ENCODE measurements around the gene OR2AT4. TPM values are rescaled to one million over a fixed set of nuclear protein-coding genes. Genes with fewer than 3 reads are reported as not detected.
"Not testable (repeated sequence)": the region's sequence is repeated elsewhere in the genome, so short reads cannot be mapped to it uniquely, and the experiment has no call there.

The OR2AT4 gene
- total RNA-seq, 1 experiment from 2014 or later: not detected

DNA sequence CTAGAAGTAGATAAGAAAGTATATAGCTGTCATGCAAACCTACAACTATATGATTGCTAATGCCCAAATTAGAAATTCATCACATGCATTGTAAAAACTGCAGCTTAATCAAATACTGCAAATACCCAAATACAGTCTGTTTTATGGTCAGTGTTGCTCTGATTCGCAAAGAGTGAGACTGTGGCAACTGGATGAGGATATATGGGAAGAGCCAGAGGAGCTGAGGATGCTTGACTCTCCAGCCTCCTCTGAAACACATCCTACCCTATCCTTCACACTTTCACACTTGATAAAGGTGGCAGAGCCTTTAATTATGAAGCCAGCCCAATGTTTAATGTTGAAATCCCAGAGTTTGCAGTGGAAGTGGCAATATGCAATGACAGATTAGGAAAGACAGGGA is 21.9 kb upstream of the OR2AT4 start:
- Histone ChIP-seq H3K36me3 (replicated peaks; ENCODE audit: control insufficient read depth, insufficient read depth, low read length) (no peaks in the 10 kb centered on the region), H3K4me3 (ENCODE audit: insufficient read depth, low read depth, low read length) (no peak overlapping the region), H3K27me3 (ENCODE audit: control insufficient read depth, insufficient read depth, low read length) (no peaks in the 10 kb centered on the region)
- no peak for DNase-seq

DNA sequence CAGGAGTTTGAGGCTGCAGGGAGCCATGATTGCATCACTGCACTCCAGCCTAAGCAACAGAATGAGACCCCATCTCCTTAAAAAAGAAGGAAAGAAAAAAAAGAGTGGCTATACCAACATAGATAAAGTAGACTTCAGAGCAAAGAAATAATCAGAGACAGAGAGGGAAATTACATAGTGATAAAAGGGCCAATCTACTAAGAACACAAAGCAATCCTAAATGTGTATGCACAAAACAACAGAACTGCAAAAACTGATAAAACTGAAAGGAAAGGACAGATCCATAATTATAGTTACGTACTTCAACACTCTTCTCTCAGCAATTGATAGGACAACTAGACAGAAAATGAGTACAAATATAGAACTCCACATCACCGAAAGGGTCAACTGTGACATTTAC is 17.8 kb upstream of the OR2AT4 start:
- H3K27me3 ChIP-seq (ENCODE audit: control insufficient read depth, insufficient read depth, low read length): no peaks in the 10 kb centered on the region
- no peak overlapping the region for H3K4me3 ChIP-seq (ENCODE audit: insufficient read depth, low read depth, low read length)
- no peak for DNase-seq
- no peaks in the 10 kb centered on the region for H3K36me3 ChIP-seq (replicated peaks; ENCODE audit: control insufficient read depth, insufficient read depth, low read length)

DNA sequence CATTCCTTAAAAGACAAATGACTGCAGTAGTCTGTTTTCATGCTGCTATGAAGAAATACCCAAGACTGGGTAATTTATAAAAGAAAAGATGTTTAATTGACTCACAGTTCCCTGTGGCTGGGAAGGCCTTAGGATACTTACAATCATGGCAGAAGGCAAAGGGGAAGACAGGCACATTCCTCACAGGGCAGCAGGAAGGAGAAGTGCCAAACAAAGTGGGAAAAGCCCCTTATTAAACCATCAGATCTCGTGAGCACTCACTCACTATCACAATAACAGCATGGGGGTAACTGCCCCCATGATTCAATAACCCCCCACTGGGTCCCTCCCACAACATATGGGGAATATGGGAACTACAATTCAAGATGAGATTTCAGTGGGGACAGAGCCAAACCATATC is 16.4 kb upstream of the OR2AT4 start:
- Histone ChIP-seq H3K4me3 (ENCODE audit: insufficient read depth, low read depth, low read length) (no peak overlapping the region), H3K36me3 (replicated peaks; ENCODE audit: control insufficient read depth, insufficient read depth, low read length) (no peaks in the 10 kb centered on the region), H3K27me3 (ENCODE audit: control insufficient read depth, insufficient read depth, low read length) (no peaks in the 10 kb centered on the region)
- no peak for DNase-seq

DNA sequence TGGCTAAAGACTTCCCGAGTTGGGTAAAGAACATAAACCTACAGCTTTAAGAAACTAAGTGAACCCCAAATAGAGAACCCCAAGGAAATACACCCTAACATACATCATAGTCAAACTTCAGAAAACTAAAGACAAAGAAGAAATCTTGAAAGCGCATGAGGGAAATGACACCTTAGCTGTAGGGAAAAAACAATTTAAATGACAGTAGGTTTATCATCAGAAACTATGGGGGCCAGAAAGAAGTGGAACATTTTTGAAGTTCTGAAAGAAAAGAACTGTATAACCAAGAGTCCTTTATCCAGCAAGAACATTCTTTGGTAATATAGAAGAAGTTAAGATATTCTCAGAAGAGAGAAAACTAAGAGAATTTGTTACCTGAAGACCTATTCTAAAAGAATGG is 15.5 kb upstream of the OR2AT4 start:
- no peaks in the 10 kb centered on the region for H3K36me3 ChIP-seq (replicated peaks; ENCODE audit: control insufficient read depth, insufficient read depth, low read length)
- H3K27me3 ChIP-seq (ENCODE audit: control insufficient read depth, insufficient read depth, low read length): no peaks in the 10 kb centered on the region
- no peak overlapping the region for H3K4me3 ChIP-seq (ENCODE audit: insufficient read depth, low read depth, low read length)
- DNase-seq: no peak

DNA sequence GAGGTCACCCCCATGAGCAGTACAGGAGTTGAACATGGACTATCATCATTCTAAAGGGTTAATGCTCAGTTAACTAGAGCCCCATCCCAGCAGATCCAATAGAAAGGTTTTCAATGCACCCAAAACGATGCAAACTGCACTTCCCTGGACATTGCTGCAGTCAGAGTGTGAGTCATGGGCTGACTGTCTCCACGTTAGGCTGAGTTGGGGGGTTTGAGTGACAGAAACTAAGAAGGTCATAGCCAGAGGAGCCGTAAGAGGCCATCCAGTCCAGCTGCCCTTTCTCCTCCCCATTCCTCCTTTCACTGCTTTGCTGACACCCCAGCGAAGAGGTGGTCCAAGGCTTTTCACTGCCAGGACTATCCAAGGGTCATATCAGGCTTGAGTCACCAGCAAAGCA is 10.5 kb upstream of the OR2AT4 start:
- DNase-seq: no peak
- Histone ChIP-seq H3K4me3 (ENCODE audit: insufficient read depth, low read depth, low read length) (no peak overlapping the region), H3K27me3 (ENCODE audit: control insufficient read depth, insufficient read depth, low read length) (no peaks in the 10 kb centered on the region), H3K36me3 (replicated peaks; ENCODE audit: control insufficient read depth, insufficient read depth, low read length) (no peaks in the 10 kb centered on the region)

DNA sequence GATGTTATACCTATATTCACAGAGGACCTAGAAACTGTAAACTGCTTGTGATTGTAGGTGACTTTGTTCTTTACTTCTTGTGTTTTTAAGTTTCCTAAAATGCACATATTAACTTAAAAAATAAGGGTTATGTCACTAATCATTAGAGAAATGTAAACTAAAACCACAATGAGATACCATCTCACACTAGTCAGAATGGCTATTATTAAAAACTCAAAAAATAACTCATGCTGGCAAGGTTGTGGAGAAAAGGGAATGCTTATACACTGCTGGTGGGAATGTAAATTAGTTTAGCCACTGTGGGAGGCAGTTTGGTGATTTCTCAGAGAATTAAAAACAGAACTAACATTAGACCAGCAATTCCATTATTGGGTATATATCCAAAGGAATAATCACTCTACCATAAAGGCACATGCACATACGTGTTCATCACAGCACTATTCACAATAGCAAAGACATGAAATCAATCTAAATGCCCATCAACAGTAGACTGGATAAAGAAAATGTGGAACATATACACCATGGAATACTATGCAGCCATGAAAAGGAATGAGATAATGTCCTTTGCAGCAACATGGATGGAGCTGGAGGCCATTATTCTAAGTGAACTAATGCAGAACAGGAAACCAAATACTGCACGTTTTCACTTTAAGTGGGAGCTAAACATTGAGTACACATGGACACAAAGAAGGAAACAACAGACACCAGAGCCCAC is 9.4 kb upstream of the OR2AT4 start:
- not testable (repeated sequence) for DNase-seq; H3K36me3 ChIP-seq (replicated peaks; ENCODE audit: control insufficient read depth, insufficient read depth, low read length); H3K4me3 ChIP-seq (ENCODE audit: insufficient read depth, low read depth, low read length); H3K27me3 ChIP-seq (ENCODE audit: control insufficient read depth, insufficient read depth, low read length)

DNA sequence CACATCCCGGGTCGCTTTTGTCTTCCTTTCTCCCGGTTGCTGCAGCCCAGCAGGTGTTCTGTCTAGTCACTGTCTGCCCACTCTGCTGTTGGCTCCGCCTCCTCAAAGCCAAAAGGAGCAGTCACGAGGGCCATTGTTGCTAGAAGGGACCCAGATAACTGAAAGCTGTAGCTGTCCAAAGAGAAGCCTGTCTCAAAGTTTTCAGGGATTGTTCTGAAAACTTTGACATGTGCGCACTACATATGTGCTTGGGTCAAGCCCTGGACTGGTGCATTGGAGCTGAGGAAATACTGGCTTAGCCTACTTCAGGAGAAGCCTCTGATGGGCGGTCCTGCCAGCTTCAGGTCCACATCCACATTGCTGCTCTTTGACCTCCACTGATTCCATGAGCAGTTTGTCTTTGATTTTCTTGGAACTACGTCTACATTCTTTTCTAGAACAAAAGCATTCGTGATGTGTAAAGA is 8.8 kb upstream of the OR2AT4 start:
- no peaks in the 10 kb centered on the region for H3K36me3 ChIP-seq (replicated peaks; ENCODE audit: control insufficient read depth, insufficient read depth, low read length)

DNA sequence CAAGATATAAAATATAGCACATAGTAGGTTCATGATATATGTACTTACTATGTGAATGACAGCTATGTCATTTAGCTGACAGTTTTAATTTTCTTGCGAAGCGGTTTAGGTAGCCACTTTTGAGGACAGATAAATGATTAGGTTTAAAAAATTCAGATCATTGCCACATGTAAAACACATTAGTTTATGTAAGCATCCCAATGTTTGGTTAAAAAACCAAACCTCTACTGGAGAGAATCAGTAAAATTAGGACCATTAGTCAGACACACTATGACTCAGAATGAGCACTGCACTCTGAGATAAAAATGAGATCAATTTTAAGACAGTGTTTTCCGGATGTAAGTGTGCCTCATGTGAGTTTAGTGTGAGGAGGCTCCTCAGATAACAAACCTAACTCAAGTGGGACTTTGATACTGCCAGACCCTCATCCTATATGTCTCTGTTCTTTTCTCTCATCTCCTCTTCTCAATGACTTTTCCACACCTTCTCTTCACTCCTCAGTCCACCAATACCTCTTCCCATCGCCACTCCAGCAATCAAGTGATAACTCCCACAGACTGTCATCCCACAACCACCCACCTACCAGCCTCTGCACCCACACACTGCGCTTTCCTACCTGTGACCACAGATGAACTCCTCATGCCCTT is 6.8 kb upstream of the OR2AT4 start:
- H3K27me3 ChIP-seq (ENCODE audit: control insufficient read depth, insufficient read depth, low read length): no peaks in the 10 kb centered on the region
- H3K4me3 ChIP-seq (ENCODE audit: insufficient read depth, low read depth, low read length): no peak overlapping the region
- H3K36me3 ChIP-seq (replicated peaks; ENCODE audit: control insufficient read depth, insufficient read depth, low read length): no peaks in the 10 kb centered on the region
- no peak for DNase-seq

More for the DNA sequence above, 8.8 kb upstream of the OR2AT4 start:
- H3K27me3 ChIP-seq (ENCODE audit: control insufficient read depth, insufficient read depth, low read length): no peaks in the 10 kb centered on the region
- DNase-seq: peak; percentile 59
- no peak overlapping the region for H3K4me3 ChIP-seq (ENCODE audit: insufficient read depth, low read depth, low read length)

DNA sequence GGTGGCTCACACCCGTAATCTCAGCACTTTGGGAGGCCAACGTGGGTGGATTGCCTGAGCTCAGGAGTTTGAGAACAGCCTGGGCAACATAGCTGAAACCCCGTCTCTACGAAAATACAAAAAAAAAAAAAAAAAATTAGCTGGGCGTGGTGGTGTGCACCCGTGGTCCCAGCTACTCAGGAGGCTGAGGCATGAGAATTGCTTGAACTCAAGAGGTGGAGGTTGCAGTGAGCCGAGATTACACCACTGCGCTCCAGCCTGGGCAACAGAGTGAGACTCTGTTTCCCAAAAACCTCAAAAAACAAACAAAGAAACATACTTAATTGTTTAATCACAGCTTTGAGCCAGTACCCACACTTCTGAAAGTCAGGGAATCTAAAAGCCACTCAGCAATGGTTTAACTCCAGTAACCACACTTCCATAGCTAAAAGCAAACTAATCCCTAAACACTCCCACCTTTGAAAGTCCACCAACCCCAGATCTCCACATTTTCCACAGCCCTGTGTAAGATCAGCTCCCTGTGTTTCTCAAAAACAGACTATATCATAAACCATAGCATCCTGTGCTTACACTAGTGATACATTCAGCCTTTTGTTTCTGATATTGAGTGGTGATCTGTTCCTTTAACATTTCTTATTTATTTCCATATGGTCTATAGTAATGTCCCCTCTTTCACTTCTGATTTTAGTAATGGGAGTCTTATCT is 4.9 kb upstream of the OR2AT4 start:
- H3K36me3 ChIP-seq (replicated peaks; ENCODE audit: control insufficient read depth, insufficient read depth, low read length): no peaks in the 10 kb centered on the region
- no peak overlapping the region for H3K4me3 ChIP-seq (ENCODE audit: insufficient read depth, low read depth, low read length)
- DNase-seq: no peak
- no peaks in the 10 kb centered on the region for H3K27me3 ChIP-seq (ENCODE audit: control insufficient read depth, insufficient read depth, low read length)

DNA sequence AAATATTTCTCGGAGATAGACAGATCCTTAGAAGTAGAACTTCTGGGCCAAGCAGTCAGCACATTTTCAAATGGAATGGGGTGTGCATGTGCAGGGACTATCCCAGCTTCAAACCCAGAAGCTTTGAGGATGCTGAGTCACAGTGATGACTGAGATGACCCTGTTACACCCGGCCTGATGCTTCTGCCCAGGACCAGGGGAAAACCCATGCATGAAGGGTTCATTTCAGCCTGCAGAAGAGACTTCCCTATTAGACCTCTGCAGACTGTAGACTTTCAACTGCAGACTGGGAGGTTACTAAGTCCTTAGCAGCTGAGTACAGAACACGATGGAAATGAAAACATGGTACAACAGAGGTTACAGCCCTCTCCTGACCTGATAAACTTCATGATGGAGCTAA is 3.6 kb upstream of the OR2AT4 start:
- no peak overlapping the region for H3K4me3 ChIP-seq (ENCODE audit: insufficient read depth, low read depth, low read length)

DNA sequence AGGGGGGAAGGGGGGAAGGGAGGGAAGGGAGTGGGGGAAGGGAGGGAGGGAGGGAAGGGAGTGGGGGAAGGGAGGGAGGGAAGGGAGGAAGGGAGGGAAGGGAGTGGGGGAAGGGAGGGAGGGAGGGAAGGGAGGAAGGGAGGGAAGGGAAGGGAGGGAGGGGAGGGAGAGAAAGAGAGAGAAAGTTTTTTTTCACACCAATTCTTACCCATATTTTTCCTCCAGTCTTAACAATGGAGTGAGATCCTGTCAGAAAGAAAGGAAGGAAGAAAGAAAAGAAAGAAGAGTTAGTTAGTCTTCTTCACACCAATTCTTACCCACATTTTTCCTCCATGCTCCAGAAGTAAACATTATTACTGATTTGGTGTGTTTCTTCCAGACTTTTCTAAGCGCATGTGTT is 3.0 kb upstream of the OR2AT4 start:
- H3K27me3 ChIP-seq (ENCODE audit: control insufficient read depth, insufficient read depth, low read length): no peaks in the 10 kb centered on the region

More for the DNA sequence above, 3.6 kb upstream of the OR2AT4 start:
- DNase-seq: no peak
- H3K27me3 ChIP-seq (ENCODE audit: control insufficient read depth, insufficient read depth, low read length): no peaks in the 10 kb centered on the region
- H3K36me3 ChIP-seq (replicated peaks; ENCODE audit: control insufficient read depth, insufficient read depth, low read length): no peaks in the 10 kb centered on the region

DNA sequence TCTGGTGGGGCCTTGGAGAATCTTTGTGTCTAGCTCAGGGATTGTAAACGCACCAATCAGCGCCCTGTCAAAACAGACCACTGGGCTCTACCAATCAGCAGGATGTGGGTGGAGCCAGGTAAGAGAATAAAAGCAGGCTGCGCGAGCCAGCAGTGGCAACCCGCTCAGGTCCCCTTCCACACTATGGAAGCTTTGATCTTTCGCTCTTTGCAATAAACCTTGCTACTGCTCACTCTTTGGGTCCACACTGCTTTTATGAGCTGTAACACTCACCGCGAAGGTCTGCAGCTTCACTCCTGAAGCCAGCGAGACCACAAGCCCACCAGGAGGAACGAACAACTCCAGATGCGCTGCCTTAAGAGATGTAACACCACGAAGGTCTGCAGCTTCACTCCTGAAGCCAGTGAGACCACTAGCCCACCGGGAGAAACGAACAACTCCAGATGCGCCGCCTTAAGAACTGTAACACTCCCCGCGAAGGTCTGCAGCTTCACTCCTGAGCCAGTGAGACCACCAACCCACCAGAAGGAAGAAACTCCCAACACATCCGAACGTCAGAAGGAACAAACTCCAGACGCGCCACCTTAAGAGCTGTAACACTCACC is 2.3 kb upstream of the OR2AT4 start:
- H3K36me3 ChIP-seq (replicated peaks; ENCODE audit: control insufficient read depth, insufficient read depth, low read length); DNase-seq; H3K27me3 ChIP-seq (ENCODE audit: control insufficient read depth, insufficient read depth, low read length); H3K4me3 ChIP-seq (ENCODE audit: insufficient read depth, low read depth, low read length): not testable (repeated sequence)

More for the DNA sequence above, 3.0 kb upstream of the OR2AT4 start:
- Histone ChIP-seq H3K36me3 (replicated peaks; ENCODE audit: control insufficient read depth, insufficient read depth, low read length) (no peaks in the 10 kb centered on the region), H3K4me3 (ENCODE audit: insufficient read depth, low read depth, low read length) (no peak overlapping the region)
- no peak for DNase-seq

DNA sequence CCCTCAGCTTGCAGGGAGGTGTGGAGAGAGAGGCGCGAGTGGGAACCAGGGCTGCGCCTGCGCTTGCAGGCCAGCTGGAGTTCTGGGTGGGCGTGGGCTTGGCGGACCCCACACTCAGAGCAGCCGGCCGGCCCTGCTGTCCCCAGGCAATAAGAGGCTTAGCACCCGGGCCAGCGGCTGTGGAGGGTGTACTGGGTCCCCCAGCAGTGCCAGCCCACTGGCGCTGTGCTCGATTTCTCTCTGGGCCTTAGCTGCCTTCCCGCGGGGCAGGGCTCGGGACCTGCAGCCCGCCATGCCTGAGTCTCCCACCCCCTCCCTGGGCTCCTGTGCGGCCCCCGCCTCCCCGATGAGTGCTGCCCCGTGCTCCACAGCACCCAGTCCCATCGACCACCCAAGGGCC is 1.5 kb upstream of the OR2AT4 start:
- H3K27me3 ChIP-seq (ENCODE audit: control insufficient read depth, insufficient read depth, low read length); H3K4me3 ChIP-seq (ENCODE audit: insufficient read depth, low read depth, low read length); DNase-seq; H3K36me3 ChIP-seq (replicated peaks; ENCODE audit: control insufficient read depth, insufficient read depth, low read length): not testable (repeated sequence)

DNA sequence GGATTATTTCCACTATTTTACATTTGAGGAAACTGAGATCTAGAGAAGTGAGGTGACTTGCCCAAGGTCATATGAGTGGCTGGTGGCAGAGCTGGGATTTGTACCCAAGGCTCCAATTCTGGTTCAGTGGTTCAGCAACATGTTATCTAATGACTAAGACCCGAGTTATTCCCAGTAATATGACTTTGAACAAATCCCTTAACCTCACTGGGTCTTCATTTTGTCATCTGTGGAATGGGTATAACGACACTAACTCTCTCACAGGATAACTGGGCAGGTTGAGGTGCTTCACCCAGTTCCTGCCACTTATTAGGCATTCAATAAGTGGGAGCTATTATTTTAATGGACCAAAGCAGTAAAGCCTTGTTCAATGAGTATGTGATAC is 489 bp upstream of the OR2AT4 start:
- Histone ChIP-seq H3K4me3 (ENCODE audit: insufficient read depth, low read depth, low read length) (no peak overlapping the region), H3K27me3 (ENCODE audit: control insufficient read depth, insufficient read depth, low read length) (no peaks in the 10 kb centered on the region), H3K36me3 (replicated peaks; ENCODE audit: control insufficient read depth, insufficient read depth, low read length) (no peaks in the 10 kb centered on the region)
- DNase-seq: no peak

DNA sequence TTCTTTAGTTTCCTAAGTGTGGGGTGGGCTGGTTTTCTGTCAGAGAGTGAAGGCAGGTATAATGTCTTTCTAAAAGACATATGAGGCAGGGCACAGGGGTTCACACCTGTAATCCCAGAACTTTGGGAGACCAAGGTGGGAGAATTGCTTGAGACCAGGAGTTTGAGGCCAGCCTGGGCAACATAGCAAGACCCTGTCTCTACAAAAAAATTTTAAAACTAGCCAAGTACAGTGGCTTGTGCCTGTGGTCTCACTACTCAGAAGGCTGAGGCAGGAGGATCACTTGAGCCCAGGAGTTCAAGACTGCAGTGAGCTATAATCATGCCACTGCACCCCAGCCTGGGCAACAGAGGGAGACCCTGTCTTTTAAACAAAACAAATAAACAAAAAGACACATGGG is 2.3 kb downstream of the OR2AT4 start:
- not testable (repeated sequence) for H3K36me3 ChIP-seq (replicated peaks; ENCODE audit: control insufficient read depth, insufficient read depth, low read length); DNase-seq; H3K4me3 ChIP-seq (ENCODE audit: insufficient read depth, low read depth, low read length); H3K27me3 ChIP-seq (ENCODE audit: control insufficient read depth, insufficient read depth, low read length)

Data from H7 (cell line).